NCI-H446 treated with DMSO at 0.1 percent for 48 hours (cell line): Measurements from ENCODE around the gene SLC16A9.

ENCODE experiments used
- DNase-seq: peaks from one replicate; lab custom pipeline; 2025; lab: John Stamatoyannopoulos, UW

The SLC16A9 gene

DNA sequence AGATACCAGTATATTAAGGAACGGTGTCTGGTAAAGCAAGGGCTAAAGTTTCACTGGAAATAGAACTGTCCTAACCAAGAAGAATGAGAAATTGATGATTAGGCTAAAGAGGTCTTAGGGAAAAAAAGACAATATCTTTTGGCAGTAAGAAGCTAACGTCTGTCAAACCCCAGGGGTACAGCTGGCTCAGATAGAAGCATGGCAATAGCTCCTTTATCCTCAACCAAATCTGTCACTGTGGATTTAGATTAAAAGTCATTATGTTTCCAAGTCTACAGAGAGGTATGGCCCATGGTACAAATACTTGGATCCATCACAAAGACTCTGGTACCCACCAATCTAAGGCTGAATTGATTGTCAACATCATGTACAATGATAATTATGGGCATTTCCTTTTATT is 8.6 kb upstream of the SLC16A9 start:
- no peak for DNase-seq

DNA sequence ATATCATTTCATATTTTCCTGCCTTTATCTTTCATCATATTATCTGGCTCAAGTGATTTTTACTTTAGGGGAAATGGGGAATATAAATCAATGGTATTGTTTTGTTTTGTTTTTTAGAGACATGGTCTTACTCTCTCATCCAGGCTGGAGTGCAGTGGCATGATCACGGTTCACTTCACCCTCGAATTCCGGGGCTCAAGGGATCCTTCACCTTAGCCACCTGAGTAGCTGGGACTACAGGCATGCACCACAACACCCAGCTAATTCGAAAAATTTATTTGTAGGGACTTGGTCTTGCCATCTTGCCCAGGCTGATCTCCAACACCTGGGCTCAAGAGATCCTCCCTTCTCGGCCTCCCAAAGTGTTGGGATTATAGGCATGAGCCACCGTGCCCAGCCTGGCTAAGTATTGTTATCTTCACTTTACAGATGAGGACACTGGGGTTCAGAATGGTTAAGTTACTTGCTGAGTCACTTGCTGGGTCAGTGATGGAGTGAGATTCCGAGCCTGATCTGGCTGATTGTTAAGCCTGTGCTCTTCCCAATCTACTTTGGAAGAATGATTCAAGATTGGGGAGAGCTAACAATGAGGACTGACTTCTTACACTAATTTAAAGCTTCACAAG is 3.7 kb upstream of the SLC16A9 start:
- no peak for DNase-seq

- DNase-seq, result no peak
These were observed 2.3 kb upstream of the SLC16A9 start for GRCh38 chr10:59711871-59712494.

DNA sequence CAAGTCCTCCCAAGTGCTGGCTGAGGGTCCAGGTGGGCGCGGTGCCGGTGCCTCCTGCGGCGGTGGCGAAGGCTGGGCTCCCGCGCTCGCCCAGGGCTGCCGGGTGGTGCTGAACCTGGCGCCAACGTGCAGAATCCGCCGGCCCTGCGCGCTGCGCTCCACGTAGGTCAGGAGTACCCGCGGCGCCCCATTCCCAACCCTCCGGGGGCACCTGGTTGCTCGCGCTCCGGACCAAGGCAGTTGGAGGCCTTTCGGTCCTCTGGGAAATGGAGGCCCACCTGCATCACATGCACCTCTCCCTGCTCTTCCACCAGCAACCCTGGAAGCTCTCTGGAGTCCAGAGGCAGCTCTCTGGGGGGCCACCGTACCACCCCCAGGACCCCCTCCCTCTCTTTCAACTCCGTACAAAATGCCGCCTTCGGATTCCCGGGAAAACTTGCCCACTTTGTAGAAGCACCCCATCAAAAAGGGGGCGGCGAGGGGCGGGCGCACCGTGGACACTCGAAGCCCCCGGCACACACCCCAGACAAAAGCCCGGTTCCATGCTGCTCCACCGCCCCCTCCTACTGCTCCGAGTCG is 745 bp downstream of the SLC16A9 start:
- DNase-seq, result no peak

GRCh38 chr10:59706851-59707797 is 2.5 kb downstream of the SLC16A9 start:
- DNase-seq, result no peak

GRCh38 chr10:59705931-59706330 is 3.7 kb downstream of the SLC16A9 start:
- no peak for DNase-seq

GRCh38 chr10:59704630-59705029 is 5.0 kb downstream of the SLC16A9 start:
- no peak for DNase-seq

DNA sequence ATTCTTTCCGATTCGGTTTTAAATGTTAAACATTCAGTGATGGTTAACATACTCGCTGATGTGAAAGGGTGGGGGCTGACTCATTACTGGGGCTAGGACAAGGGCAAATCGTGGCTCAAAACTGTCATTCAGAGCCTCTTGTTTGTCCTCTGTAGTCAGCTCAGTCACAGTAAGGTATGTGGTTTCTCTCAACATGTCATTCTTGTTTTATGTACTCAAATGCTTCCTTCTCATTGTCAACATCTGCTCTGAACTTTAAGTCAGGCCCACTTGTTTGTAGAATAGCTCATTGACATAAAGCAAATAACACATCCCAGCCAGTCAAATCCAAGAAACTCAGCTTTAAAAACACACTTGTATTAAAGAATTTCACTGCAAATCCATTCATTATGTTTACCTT is 7.3 kb downstream of the SLC16A9 start:
- no peak for DNase-seq

DNA sequence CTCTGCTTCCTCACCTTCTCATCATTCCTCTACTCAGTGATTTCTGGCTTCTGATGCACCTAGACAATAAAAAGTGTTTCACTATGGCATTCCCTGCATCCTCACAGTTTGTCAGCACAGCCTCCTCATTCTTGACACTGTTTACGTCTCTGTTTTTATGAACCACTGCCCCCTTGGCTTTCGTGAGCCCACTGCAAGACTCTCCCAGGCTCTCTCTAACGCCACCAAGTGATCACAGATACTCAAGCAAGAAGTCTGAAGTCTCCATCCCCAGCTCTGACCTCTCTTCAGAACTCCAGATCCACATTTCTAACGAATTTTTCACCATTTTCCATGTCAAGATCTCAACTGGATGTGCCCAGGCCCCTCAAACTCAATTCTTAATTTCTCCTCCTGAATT is 8.9 kb downstream of the SLC16A9 start:
- DNase-seq, result no peak

DNA sequence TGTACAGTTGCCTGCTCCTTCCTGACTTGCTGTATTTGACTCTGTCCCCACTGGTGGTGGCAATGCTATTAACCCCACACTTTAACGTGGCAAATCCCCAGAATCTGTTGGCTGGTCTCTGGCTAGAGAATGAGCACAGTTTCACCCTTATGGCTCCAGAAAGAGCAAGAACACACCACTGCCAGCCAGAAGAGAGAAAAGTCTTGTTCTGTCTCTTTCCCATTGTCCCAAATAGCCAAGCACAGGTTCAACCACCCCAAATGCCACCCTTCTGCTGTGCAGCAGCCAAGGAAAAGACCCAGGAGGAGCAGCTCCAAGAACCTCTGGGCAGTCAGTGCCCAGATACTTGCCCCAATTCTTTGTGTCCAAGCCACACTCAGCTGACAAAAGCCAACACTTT is 11.3 kb downstream of the SLC16A9 start:
- no peak for DNase-seq

GRCh38 chr10:59695637-59696036 is 14.0 kb downstream of the SLC16A9 start:
- no peak for DNase-seq

DNA sequence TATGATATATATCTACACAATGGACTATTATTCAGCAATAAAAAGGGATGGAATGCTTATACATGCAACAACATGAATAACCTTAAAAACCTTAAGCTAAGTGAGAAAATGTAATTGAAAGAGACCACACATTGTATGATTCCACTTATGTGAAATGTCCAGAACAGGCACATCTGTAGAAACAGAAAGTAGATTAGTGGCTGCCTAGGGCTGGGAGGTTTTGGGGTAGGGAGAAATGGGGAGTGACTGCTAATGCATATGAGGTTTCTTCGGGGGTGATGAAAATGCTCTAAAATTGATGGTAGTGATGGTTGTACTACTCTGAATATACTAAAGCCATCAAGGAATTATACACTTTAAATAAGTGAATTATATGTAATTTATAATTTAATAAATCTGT is 14.7 kb downstream of the SLC16A9 start:
- no peak for DNase-seq

- no peak for DNase-seq
These were observed 17.5 kb downstream of the SLC16A9 start for GRCh38 chr10:59692113-59692512.

GRCh38 chr10:59688921-59689351 is 20.7 kb downstream of the SLC16A9 start:
- DNase-seq, result no peak

DNA sequence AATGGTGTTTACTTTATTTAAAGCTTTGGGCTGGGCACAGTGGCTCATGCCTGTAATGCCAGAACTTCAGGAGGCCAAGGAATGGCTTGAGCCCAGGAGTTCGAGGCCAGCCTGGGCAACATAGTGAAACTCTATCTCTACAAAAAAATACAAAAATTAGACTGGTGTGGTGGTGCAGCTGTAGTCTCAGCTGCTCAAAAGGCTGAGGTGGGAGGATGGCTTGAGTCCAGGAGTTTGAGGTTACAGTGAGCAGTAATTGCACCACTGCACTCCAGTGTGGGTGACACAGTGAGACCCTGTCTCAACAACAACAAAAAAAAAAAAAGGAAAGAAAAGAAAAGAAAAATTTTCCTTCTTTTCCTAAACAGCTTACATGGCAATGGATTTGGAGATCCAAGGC is 22.0 kb downstream of the SLC16A9 start:
- no peak for DNase-seq

DNA sequence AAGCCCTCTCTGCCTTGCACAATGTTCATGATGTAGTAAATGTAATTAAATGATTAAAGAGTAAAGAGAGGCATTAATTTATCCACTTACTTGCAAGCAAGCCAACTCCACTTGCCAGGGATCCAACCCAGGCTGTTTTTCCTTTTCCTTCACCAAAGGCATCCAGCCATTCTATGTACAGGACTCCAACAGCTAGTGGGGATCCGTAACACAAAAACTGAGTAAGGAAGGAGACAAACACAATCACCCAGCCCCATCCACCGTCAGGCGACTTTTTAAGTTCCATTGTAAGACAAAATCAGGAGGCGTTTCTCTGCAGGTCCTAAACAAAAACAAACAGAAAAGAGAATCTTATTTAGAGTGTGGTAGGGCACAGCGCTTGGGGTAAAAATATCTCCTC is 25.6 kb downstream of the SLC16A9 start:
- DNase-seq, result no peak

- DNase-seq, result no peak
These were observed 26.4 kb downstream of the SLC16A9 start for GRCh38 chr10:59682986-59683937.

DNA sequence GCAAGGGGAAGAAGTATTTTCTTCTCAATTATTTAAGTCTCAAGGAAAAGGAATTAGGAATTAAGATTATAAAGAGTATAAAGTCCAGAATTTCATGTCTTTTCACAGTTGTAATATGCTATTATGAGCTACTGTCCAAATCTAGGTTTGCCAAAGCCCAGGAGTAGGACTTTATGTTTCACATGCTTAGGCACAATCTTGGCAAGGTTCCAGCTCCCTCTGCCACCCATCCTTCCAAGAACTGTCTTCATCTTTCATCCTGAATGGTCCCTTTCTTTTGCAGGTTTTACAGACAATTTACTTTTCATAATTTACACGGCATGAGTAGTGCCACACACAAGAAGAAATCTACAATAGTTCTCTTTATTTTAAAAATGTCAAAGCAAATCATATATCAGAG is 29.5 kb downstream of the SLC16A9 start:
- DNase-seq, result no peak

DNA sequence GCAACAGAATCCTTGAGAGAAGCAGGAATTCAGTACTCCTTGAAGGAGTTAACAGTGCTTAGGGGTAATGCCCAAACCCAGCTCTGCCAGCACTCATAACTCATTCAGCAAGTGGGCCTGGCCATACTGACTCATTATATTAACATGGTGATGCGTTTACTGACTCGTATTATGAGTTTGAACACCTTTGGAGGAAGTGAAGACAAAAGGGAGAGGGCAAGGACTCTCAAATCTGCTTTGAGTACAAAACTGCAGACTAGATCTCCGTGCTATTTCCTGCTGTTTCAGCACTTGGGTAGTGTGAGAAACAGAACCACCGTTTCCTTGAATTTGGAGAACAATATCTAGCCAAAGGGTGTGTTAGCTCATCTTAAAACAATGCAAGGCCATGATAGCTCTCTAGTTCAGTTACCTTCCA is 30.8 kb downstream of the SLC16A9 start:
- no peak for DNase-seq

- DNase-seq, result no peak
These were observed 32.3 kb downstream of the SLC16A9 start for GRCh38 chr10:59677253-59677831.

- DNase-seq, result no peak
These were observed 33.8 kb downstream of the SLC16A9 start for GRCh38 chr10:59675812-59676211.
